KBM-7 (cell line): ENCODE data around the gene SLC49A3.

Experiments
- DNase-seq: peaks from one replicate; pipeline ENCODE4 v3.0.0-alpha.2; 2015
- in situ Hi-C: fragments of 300-500 bp; cut with MboI; formaldehyde crosslinking; loops from 2 replicates; pipeline ENCODE4 v1.14.3; 2020; ENCODE audit warnings: low sequenced_read_pairs, low pct_unique_long_range_greater_than_20kb, mixed read lengths

SLC49A3 gene

GRCh38 chr4:684623-685327, 4.2 kb downstream of the SLC49A3 start:
- DNase-seq, result no peak
- in situ Hi-C loops, result no loop called here

GRCh38 chr4:683982-684622, 4.8 kb downstream of the SLC49A3 start:
- in situ Hi-C loops, result no loop called here
- DNase-seq, result no peak

GRCh38 chr4:683247-683897, 5.6 kb downstream of the SLC49A3 start:
- in situ Hi-C loops, result no loop called here
- DNase-seq, result no peak

- in situ Hi-C loops, result no loop called here
- DNase-seq, result no peak
Measured at GRCh38 chr4:682490-683172, 6.3 kb downstream of the SLC49A3 start.

- DNase-seq, result no peak
- in situ Hi-C loops, result no loop called here
Measured at GRCh38 chr4:681736-682451, 7.1 kb downstream of the SLC49A3 start.

- in situ Hi-C loops, result no loop called here
- DNase-seq, result no peak
Measured at GRCh38 chr4:680928-681645, 7.9 kb downstream of the SLC49A3 start.

- no peak for DNase-seq
- in situ Hi-C loops, result no loop called here
Measured at GRCh38 chr4:680551-680927, 8.4 kb downstream of the SLC49A3 start.

GRCh38 chr4:680091-680490, 8.9 kb downstream of the SLC49A3 start:
- in situ Hi-C loops, result no loop called here

GRCh38 chr4:679629-680028, 9.3 kb downstream of the SLC49A3 start:
- DNase-seq, result no peak
- in situ Hi-C loops, result no loop called here

More at GRCh38 chr4:680091-680490, 8.9 kb downstream of the SLC49A3 start:
- no peak for DNase-seq

GRCh38 chr4:679104-679481, 9.9 kb downstream of the SLC49A3 start:
- no peak for DNase-seq

GRCh38 chr4:678331-679103, 10.4 kb downstream of the SLC49A3 start:
- DNase-seq, result no peak
- in situ Hi-C loops, result no loop called here

More at GRCh38 chr4:679104-679481, 9.9 kb downstream of the SLC49A3 start:
- in situ Hi-C loops, result no loop called here

GRCh38 chr4:677431-678293, 11.3 kb downstream of the SLC49A3 start:
- in situ Hi-C loops, result no loop called here
- no peak for DNase-seq

- no peak for DNase-seq
- in situ Hi-C loops, result no loop called here
Measured at GRCh38 chr4:676871-677235, 12.1 kb downstream of the SLC49A3 start.

GRCh38 chr4:675980-676870, 12.7 kb downstream of the SLC49A3 start:
- no peak for DNase-seq

GRCh38 chr4:675036-675882, 13.7 kb downstream of the SLC49A3 start:
- in situ Hi-C loops, result no loop called here
- no peak for DNase-seq

More at GRCh38 chr4:675980-676870, 12.7 kb downstream of the SLC49A3 start:
- in situ Hi-C loops, result no loop called here
